Myocyte (in vitro differentiated cells): ENCODE results near the gene PDLIM5. TPM values are rescaled to one million over a fixed set of nuclear protein-coding genes. Genes with fewer than 3 reads are reported as not detected.
"Not testable (repeated sequence)": the region's sequence is repeated elsewhere in the genome, so short reads cannot be mapped to it uniquely, and the experiment has no call there.

Experiments used
- DNase-seq: peaks from one replicate; pipeline ENCODE4 v3.0.0-alpha.2; 2012; ENCODE audit warnings: low read depth
- total RNA-seq: library from RNA; depleted of rRNA; stranded (reverse); fragments of >200 nt; gene quantifications from 2 replicates; pipeline ENCODE4 v1.2.3, GENCODE V29; 2014

The PDLIM5 gene
- total RNA-seq, 1 donor from 2014 or later, result 170 TPM

GRCh38 chr4:94639298-94639697, 187.6 kb downstream of the PDLIM5 start:
- no peak for DNase-seq

GRCh38 chr4:94640151-94640550, 188.4 kb downstream of the PDLIM5 start:
- DNase-seq, result no peak

GRCh38 chr4:94641702-94642560, 190.2 kb downstream of the PDLIM5 start:
- DNase-seq, result peak; percentile 52

- DNase-seq, result peak; percentile 83
Measured at GRCh38 chr4:94642561-94642866, 190.8 kb downstream of the PDLIM5 start.

GRCh38 chr4:94648699-94649098, 197.0 kb downstream of the PDLIM5 start:
- no peak for DNase-seq

GRCh38 chr4:94649381-94650133, 197.8 kb downstream of the PDLIM5 start:
- DNase-seq, result no peak

- no peak for DNase-seq
Measured at GRCh38 chr4:94650134-94650495, 198.4 kb downstream of the PDLIM5 start.

GRCh38 chr4:94650690-94651089, 198.9 kb downstream of the PDLIM5 start:
- no peak for DNase-seq

GRCh38 chr4:94653095-94653649, 201.4 kb downstream of the PDLIM5 start:
- DNase-seq, result no peak

GRCh38 chr4:94653984-94654609, 202.4 kb downstream of the PDLIM5 start:
- no peak for DNase-seq

- no peak for DNase-seq
Measured at GRCh38 chr4:94654714-94655113, 203.0 kb downstream of the PDLIM5 start.

- no peak for DNase-seq
Measured at GRCh38 chr4:94660614-94661013, 208.9 kb downstream of the PDLIM5 start.

- DNase-seq, result not testable (repeated sequence)
Measured at GRCh38 chr4:94665021-94665420, 213.3 kb downstream of the PDLIM5 start.

- DNase-seq, result peak; percentile 38
Measured at GRCh38 chr4:94665500-94666404, 214.0 kb downstream of the PDLIM5 start.

GRCh38 chr4:94668724-94669123, 217.0 kb downstream of the PDLIM5 start:
- no peak for DNase-seq

GRCh38 chr4:94669672-94670664, 218.2 kb downstream of the PDLIM5 start:
- no peak for DNase-seq

- no peak for DNase-seq
Measured at GRCh38 chr4:94671113-94671512, 219.4 kb downstream of the PDLIM5 start.

GRCh38 chr4:94673961-94674360, 222.2 kb downstream of the PDLIM5 start:
- no peak for DNase-seq

GRCh38 chr4:94676970-94677369, 225.2 kb downstream of the PDLIM5 start:
- DNase-seq, result peak; percentile 45

- no peak for DNase-seq
Measured at GRCh38 chr4:94678896-94679295, 227.2 kb downstream of the PDLIM5 start.
